HCT116 (cell line): ENCODE data around the gene MAP3K2. TPM values are rescaled to one million over a fixed set of nuclear protein-coding genes. Genes with fewer than 3 reads are reported as not detected.
A peak's percentile ranks its signal among the peaks of the same experiment; 100 is the strongest.

Source experiments
- ATAC-seq: fragments of 200-7000 bp; cut with Tn5 transposase; 2 replicates; pipeline ENCODE4 v1.9.1; 2020; ENCODE audit warnings: mild to moderate bottlenecking, moderate library complexity
- BruUV-seq: library from RNA; stranded (reverse); fragments of 400-500 nt; replicated peaks from 2 replicates; lab custom pipeline; 2021; lab: Mats Ljungman, UMichigan
- CTCF ChIA-PET: fragments of 300-600 bp; sonication (Branson Sonifier 250); formaldehyde crosslinking; loops from one replicate; lab custom pipeline; 2021; ENCODE audit warnings: antibody characterized with exemption; lab: Charles Lee
- POLR2A ChIA-PET: fragments of 300-600, 350-600 bp; sonication (Branson Sonifier 250); formaldehyde crosslinking; loops from one replicate; lab custom pipeline; 2021; ENCODE audit warnings: antibody characterized with exemption; lab: Charles Lee
- RAD21 ChIA-PET, 2 experiments: fragments of 300-600 bp; sonication (Branson Sonifier 250); formaldehyde crosslinking; loops; one replicate each; lab custom pipeline; 2023; ENCODE audit warnings: low total read pairs in 2 of 2; ENCODE audit not compliant: uncharacterized antibody in 2 of 2, unreplicated experiment in 2 of 2, low non-redundant PET in 1 of 2; lab: Charles Lee
- DNase-seq: peaks from one replicate; pipeline ENCODE4 v3.0.0-alpha.2; 2010; ENCODE audit warnings: low read depth, low spot score
- H2AFZ ChIP-seq: fragments of 200-600 bp; shearing (Covaris generic), sonication (generic); 2 replicates; pipeline ENCODE4 v1.6.1; 2017; ENCODE audit warnings: low read depth, mixed run types, mixed read lengths, antibody characterized with exemption, low read length; ENCODE audit not compliant: poor library complexity, severe bottlenecking
- H3K27ac ChIP-seq: 2 replicates; pipeline ENCODE4 v1.5.1; 2012; ENCODE audit warnings: low read depth, low read length
- H3K27me3 ChIP-seq: fragments of 200-600 bp; sonication (generic); 2 replicates; pipeline ENCODE4 v1.6.1; 2016; ENCODE audit warnings: mixed run types, low read length, mixed read lengths; ENCODE audit not compliant: insufficient read depth
- H3K36me3 ChIP-seq, 2 experiments: fragments of 200-500 bp in 1 of 2; fragments of 200-600 bp in 1 of 2; sonication (Bioruptor generic) in 1 of 2; sonication (generic) in 1 of 2; 2 replicates each; pipeline versions ENCODE4 v1.5.1 to v1.6.1; 2014 to 2016; ENCODE audit warnings: low read length in 2 of 2, inconsistent platforms in 1 of 2, mixed read lengths in 1 of 2, mixed run types in 1 of 2; ENCODE audit not compliant: insufficient read depth in 2 of 2, control insufficient read depth in 1 of 2
- H3K4me1 ChIP-seq, 2 experiments: fragments of 200-600 bp in 1 of 2; sonication (generic) in 1 of 2; 2 replicates each; pipeline versions ENCODE4 v1.5.1 to v1.6.1; 2012 to 2017; ENCODE audit warnings: low read length in 2 of 2, inconsistent platforms in 1 of 2, mild to moderate bottlenecking in 1 of 2, mixed read lengths in 1 of 2, mixed run types in 1 of 2, moderate library complexity in 1 of 2; ENCODE audit not compliant: insufficient read depth in 2 of 2, control insufficient read depth in 1 of 2
- H3K4me2 ChIP-seq: fragments of 200-600 bp; sonication (generic); 2 replicates; pipeline ENCODE4 v1.6.1; 2017; ENCODE audit warnings: mixed run types, low read length, mixed read lengths
- H3K4me3 ChIP-seq, 2 experiments: fragments of 200-600 bp in 1 of 2; sonication (generic) in 1 of 2; replicated peaks in 1 of 2; 2 replicates each; pipeline ENCODE4 v1.5.1; 2011 to 2016; ENCODE audit warnings: low read length in 2 of 2, control low read depth in 1 of 2, low read depth in 1 of 2, mild to moderate bottlenecking in 1 of 2, mixed read lengths in 1 of 2, mixed run types in 1 of 2
- H3K79me2 ChIP-seq: fragments of 200-600 bp; sonication (generic); 2 replicates; pipeline ENCODE4 v1.6.1; 2017; ENCODE audit warnings: mild to moderate bottlenecking, mixed run types, low read length, moderate library complexity, mixed read lengths; ENCODE audit not compliant: insufficient read depth
- H3K9ac ChIP-seq: fragments of 200-600 bp; sonication (generic); 2 replicates; pipeline ENCODE4 v1.6.1; 2016; ENCODE audit warnings: low read length, mixed read lengths
- H3K9me2 ChIP-seq: fragments of 200-600 bp; sonication (generic), shearing (Covaris generic); 2 replicates; pipeline ENCODE4 v1.6.1; 2017; ENCODE audit warnings: mixed run types, mild to moderate bottlenecking, moderate library complexity; ENCODE audit not compliant: insufficient read depth
- H3K9me3 ChIP-seq, 2 experiments: fragments of 200-500 bp in 1 of 2; fragments of 200-600 bp in 1 of 2; sonication (Bioruptor generic) in 1 of 2; sonication (generic) in 1 of 2; 2 replicates each; pipeline ENCODE4 v1.6.1; 2014 to 2017; ENCODE audit warnings: low read length in 2 of 2, mixed read lengths in 2 of 2, inconsistent platforms in 1 of 2, low read depth in 1 of 2, mild to moderate bottlenecking in 1 of 2, mixed run types in 1 of 2, moderate library complexity in 1 of 2; ENCODE audit not compliant: control insufficient read depth in 1 of 2, insufficient read depth in 1 of 2
- H4K20me1 ChIP-seq: fragments of 200-600 bp; sonication (generic), shearing (Covaris generic); 2 replicates; pipeline ENCODE4 v1.6.1; 2017; ENCODE audit warnings: mixed run types, mild to moderate bottlenecking, moderate library complexity; ENCODE audit not compliant: insufficient read depth
- CBX3 ChIP-seq: IDR thresholded peaks from 2 replicates; pipeline ENCODE4 v1.6.1; 2012; ENCODE audit warnings: low read depth
- EGR1 ChIP-seq: IDR thresholded peaks from 2 replicates; pipeline ENCODE4 v1.6.1; 2012; ENCODE audit warnings: low read depth
- FOSL1 ChIP-seq: IDR thresholded peaks from 2 replicates; pipeline ENCODE4 v1.6.1; 2012; ENCODE audit warnings: low read depth
- JUND ChIP-seq: IDR thresholded peaks from 2 replicates; pipeline ENCODE4 v1.6.1; 2012
- POLR2AphosphoS5 ChIP-seq: IDR thresholded peaks from 2 replicates; pipeline ENCODE4 v1.6.1; 2011; ENCODE audit warnings: mild to moderate bottlenecking, low read depth, low read length, moderate library complexity
- RAD21 ChIP-seq: IDR thresholded peaks from 2 replicates; pipeline ENCODE4 v1.6.1; 2012; ENCODE audit warnings: low read depth, mild to moderate bottlenecking
- SIN3A ChIP-seq: IDR thresholded peaks from 2 replicates; pipeline ENCODE4 v1.6.1; 2012; ENCODE audit warnings: low read depth
- SP1 ChIP-seq: IDR thresholded peaks from 2 replicates; pipeline ENCODE4 v1.6.1; 2012; ENCODE audit warnings: low read depth
- SRF ChIP-seq: IDR thresholded peaks from 2 replicates; pipeline ENCODE4 v1.6.1; 2012; ENCODE audit warnings: low read depth
- TCF7L2 ChIP-seq: IDR thresholded peaks from 2 replicates; pipeline ENCODE4 v1.7.0; 2011; ENCODE audit warnings: borderline replicate concordance, inconsistent platforms; ENCODE audit not compliant: insufficient read depth, insufficient read length; ENCODE audit errors: extremely low read depth
- YY1 ChIP-seq: IDR thresholded peaks from 2 replicates; pipeline ENCODE4 v1.6.1; 2011; ENCODE audit warnings: low read length, low read depth, moderate library complexity, mild to moderate bottlenecking; ENCODE audit not compliant: insufficient replicate concordance; ENCODE audit errors: extremely low read depth
- ZNF274 ChIP-seq: fragments of 200-500 bp; sonication (Bioruptor generic); IDR thresholded peaks from 2 replicates; pipeline ENCODE4 v1.6.1; 2014; ENCODE audit warnings: mild to moderate bottlenecking, low read depth, low read length, inconsistent platforms
- intact Hi-C: fragments of 100-400 bp; cut with micrococcal nuclease; formaldehyde crosslinking; loops from 2 replicates; pipeline ENCODE4 v1.10.0; 2022
- total RNA-seq: library from RNA; stranded (reverse); gene quantifications from one replicate; pipeline ENCODE4 v1.2.1, GENCODE V29; 2021; ENCODE audit not compliant: unreplicated experiment
- TF ChIP-seq, protein P1 (sequence below), 3 experiments: fragments of 200-600 bp in 1 of 3; sonication (generic) in 1 of 3; IDR thresholded peaks in 2 of 3; conservative IDR thresholded peaks in 1 of 3; 2 replicates each; pipeline ENCODE4 v1.5.1; 2012 to 2017; ENCODE audit warnings: low read depth in 2 of 3, low read length in 2 of 3, antibody characterized with exemption in 1 of 3, borderline replicate concordance in 1 of 3, control low read depth in 1 of 3, mild to moderate bottlenecking in 1 of 3, mixed read lengths in 1 of 3, mixed run types in 1 of 3, moderate library complexity in 1 of 3; ENCODE audit not compliant: insufficient read depth in 1 of 3
- TF ChIP-seq, protein P2 (sequence below): IDR thresholded peaks from 2 replicates; pipeline ENCODE4 v1.6.1; 2012; ENCODE audit warnings: low read depth
- TF ChIP-seq, protein P3 (sequence below): IDR thresholded peaks from 2 replicates; pipeline ENCODE4 v1.6.1; 2012

The MAP3K2 gene
- total RNA-seq, 1 experiment from 2014 or later: 44.5 TPM

DNA sequence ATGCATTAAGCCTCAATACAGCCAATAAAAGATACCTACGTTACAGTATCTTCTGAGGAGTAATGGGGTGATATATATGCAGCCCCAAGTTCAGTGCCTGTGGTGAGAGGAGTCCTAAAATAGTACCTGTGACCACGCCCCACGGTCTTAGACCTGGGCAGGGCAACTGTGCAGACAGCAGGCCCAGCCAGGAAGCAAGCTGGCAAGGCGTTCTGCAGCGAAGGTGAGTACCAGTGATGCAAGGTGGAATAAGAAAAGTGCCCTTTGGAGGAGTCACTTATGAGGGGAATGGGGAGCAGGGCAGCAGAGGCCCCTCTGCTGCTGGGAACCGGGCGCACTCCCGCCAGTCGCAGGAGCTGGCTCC lies 12.7 kb upstream of the MAP3K2 start:
- H3K9me3 ChIP-seq: no peaks in the 10 kb centered on the region
- POLR2A ChIA-PET: no interaction called here
- RAD21 ChIA-PET: no interaction called here
- peaks cover 58% of the 10 kb centered on the region for H3K27me3 ChIP-seq
- no peak overlapping the region for H3K4me3 ChIP-seq
- ATAC-seq (no peak), DNase-seq (no peak)
- no peak overlapping the region for H3K9ac ChIP-seq
- TF ChIP-seq, protein P1, sequence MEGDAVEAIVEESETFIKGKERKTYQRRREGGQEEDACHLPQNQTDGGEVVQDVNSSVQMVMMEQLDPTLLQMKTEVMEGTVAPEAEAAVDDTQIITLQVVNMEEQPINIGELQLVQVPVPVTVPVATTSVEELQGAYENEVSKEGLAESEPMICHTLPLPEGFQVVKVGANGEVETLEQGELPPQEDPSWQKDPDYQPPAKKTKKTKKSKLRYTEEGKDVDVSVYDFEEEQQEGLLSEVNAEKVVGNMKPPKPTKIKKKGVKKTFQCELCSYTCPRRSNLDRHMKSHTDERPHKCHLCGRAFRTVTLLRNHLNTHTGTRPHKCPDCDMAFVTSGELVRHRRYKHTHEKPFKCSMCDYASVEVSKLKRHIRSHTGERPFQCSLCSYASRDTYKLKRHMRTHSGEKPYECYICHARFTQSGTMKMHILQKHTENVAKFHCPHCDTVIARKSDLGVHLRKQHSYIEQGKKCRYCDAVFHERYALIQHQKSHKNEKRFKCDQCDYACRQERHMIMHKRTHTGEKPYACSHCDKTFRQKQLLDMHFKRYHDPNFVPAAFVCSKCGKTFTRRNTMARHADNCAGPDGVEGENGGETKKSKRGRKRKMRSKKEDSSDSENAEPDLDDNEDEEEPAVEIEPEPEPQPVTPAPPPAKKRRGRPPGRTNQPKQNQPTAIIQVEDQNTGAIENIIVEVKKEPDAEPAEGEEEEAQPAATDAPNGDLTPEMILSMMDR (IDR thresholded peaks at IDR 0.05 in 2 of 3, conservative IDR thresholded peaks at IDR 0.05 in 1 of 3; ENCODE audit: borderline replicate concordance in 1 of 3, insufficient read depth in 1 of 3, low read depth in 2 of 3, low read length in 2 of 3): no peak
- TF ChIP-seq SP1: no peak
- no peak for TF ChIP-seq ZNF274
- no peak for TF ChIP-seq SIN3A
- no peak for TF ChIP-seq SRF
- no peak overlapping the region for H3K4me2 ChIP-seq
- H3K9me2 ChIP-seq: no peaks in the 10 kb centered on the region
- H3K36me3 ChIP-seq: no peaks in the 10 kb centered on the region
- CTCF ChIA-PET: interaction anchor here (1.5 kb wide), 1 partner anchor 203 kb away, joined by 5 read pairs; no protein-coding TSS in a partner anchor
- H2AFZ ChIP-seq: no peak overlapping the region
- no TSS peak for BruUV-seq
- intact Hi-C loops: no loop called here
- peaks cover 3% of the 10 kb centered on the region; the same call in 1 of the 2 replicates for H4K20me1 ChIP-seq
- peaks cover 12 to 19% of the 10 kb centered on the region in 2 experiments; a peak in 3 of 4 replicates for H3K4me1 ChIP-seq
- no peak overlapping the region for H3K27ac ChIP-seq
- no peaks in the 10 kb centered on the region for H3K79me2 ChIP-seq

DNA sequence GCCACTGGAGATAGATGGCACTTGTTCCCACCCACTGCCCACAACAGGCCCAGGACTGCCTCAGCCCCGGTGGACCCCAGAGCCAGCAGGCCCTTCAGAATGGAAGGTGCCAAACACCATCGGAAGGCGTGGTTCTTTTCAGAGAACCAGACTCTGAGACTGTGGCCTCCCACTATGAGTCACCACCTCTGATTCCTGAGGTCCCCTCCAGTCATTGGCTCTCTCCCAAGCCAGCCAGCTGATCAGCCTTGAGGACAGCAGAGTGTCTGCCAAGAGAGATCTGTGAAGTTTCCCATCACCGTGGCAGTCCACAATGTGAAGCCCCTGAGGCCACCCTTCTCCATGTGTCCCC lies 10.4 kb upstream of the MAP3K2 start:
- ATAC-seq (peak; percentile 95), DNase-seq (peak; percentile 81)
- Histone ChIP-seq H3K27me3 (peaks cover 36% of the 10 kb centered on the region), H3K9me2 (no peaks in the 10 kb centered on the region), H4K20me1 (peaks cover 3% of the 10 kb centered on the region; the same call in 1 of the 2 replicates), H3K9me3 (no peaks in the 10 kb centered on the region), H3K27ac (no peak overlapping the region; the same call in 1 of the 2 replicates), H3K4me1 (peaks cover 12 to 19% of the 10 kb centered on the region in 2 experiments; a peak in 3 of 4 replicates), H3K79me2 (no peaks in the 10 kb centered on the region), H3K9ac (no peak overlapping the region), H3K4me3 (no peak overlapping the region), H3K4me2 (peak overlapping the region; percentile 56), H3K36me3 (no peaks in the 10 kb centered on the region), H2AFZ (no peak overlapping the region)
- POLR2A ChIA-PET: no interaction called here
- RAD21 ChIA-PET: interaction anchor here in 1 of 2 experiments (1.2 kb wide), 1 partner anchor 27 kb away, joined by 3 read pairs; no protein-coding TSS in a partner anchor
- peak; percentile 47 for TF ChIP-seq POLR2AphosphoS5
- peak; percentile 84 for TF ChIP-seq JUND
- peak; percentile 16 for TF ChIP-seq YY1
- TF ChIP-seq FOSL1: peak; percentile 78
- TF ChIP-seq RAD21: no peak
- TF ChIP-seq, protein P2, sequence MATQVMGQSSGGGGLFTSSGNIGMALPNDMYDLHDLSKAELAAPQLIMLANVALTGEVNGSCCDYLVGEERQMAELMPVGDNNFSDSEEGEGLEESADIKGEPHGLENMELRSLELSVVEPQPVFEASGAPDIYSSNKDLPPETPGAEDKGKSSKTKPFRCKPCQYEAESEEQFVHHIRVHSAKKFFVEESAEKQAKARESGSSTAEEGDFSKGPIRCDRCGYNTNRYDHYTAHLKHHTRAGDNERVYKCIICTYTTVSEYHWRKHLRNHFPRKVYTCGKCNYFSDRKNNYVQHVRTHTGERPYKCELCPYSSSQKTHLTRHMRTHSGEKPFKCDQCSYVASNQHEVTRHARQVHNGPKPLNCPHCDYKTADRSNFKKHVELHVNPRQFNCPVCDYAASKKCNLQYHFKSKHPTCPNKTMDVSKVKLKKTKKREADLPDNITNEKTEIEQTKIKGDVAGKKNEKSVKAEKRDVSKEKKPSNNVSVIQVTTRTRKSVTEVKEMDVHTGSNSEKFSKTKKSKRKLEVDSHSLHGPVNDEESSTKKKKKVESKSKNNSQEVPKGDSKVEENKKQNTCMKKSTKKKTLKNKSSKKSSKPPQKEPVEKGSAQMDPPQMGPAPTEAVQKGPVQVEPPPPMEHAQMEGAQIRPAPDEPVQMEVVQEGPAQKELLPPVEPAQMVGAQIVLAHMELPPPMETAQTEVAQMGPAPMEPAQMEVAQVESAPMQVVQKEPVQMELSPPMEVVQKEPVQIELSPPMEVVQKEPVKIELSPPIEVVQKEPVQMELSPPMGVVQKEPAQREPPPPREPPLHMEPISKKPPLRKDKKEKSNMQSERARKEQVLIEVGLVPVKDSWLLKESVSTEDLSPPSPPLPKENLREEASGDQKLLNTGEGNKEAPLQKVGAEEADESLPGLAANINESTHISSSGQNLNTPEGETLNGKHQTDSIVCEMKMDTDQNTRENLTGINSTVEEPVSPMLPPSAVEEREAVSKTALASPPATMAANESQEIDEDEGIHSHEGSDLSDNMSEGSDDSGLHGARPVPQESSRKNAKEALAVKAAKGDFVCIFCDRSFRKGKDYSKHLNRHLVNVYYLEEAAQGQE: no peak
- TF ChIP-seq CBX3: peak; percentile 68; the same call in 1 of the 2 replicates
- peak; percentile 61; the same call in 1 of the 2 replicates for TF ChIP-seq SP1
- no peak for TF ChIP-seq EGR1
- peak; percentile 55 for TF ChIP-seq TCF7L2
- TF ChIP-seq, protein P3, sequence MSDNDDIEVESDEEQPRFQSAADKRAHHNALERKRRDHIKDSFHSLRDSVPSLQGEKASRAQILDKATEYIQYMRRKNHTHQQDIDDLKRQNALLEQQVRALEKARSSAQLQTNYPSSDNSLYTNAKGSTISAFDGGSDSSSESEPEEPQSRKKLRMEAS: peak; percentile 57
- CTCF ChIA-PET: no interaction called here
- BruUV-seq: no TSS peak
- intact Hi-C loops: no loop called here
